HEK293T (cell line): ENCODE results near the gene ASPSCR1.
"Not testable (repeated sequence)": the region's sequence is repeated elsewhere in the genome, so short reads cannot be mapped to it uniquely, and the experiment has no call there.

Experiments
- ARNT ChIP-seq: fragments of 450-650 bp; IDR thresholded peaks from 2 replicates; pipeline ENCODE4 v1.6.1; 2017; ENCODE audit warnings: mild to moderate bottlenecking
- BHLHE40 ChIP-seq: fragments of 450-650 bp; IDR thresholded peaks from 2 replicates; pipeline ENCODE4 v1.6.1; 2016; ENCODE audit warnings: mild to moderate bottlenecking, moderate library complexity, borderline replicate concordance
- CTBP1 ChIP-seq: fragments of 450-650 bp; IDR thresholded peaks from 2 replicates; pipeline ENCODE4 v1.6.1; 2016; ENCODE audit warnings: borderline replicate concordance
- NFRKB ChIP-seq: fragments of 450-650 bp; IDR thresholded peaks from 2 replicates; pipeline ENCODE4 v1.6.1; 2016; ENCODE audit warnings: mild to moderate bottlenecking, moderate library complexity

DNA sequence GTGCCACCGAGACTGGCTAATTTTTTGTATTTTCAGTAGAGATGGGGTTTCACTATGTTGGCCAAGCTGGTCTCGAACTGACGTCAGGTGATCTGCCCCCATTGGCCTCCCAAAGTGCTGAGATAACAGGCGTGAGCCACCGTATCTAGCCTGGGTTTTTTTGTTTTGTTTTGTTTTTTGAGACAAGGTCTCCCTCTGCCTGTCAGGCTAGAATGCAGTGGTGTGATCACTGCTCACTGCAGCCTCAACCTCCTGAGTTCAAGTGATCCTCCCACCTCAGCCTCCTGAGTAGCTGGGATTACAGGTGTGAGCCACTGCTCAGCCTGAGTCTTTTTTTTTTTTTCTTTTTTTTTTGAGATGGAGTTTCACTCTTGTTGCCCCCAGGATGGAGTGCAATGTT, 24.0 kb upstream of the ASPSCR1 start:
- not testable (repeated sequence) for TF ChIP-seq BHLHE40, CTBP1, NFRKB, ARNT
